IMR-90 (cell line): ENCODE data around the gene DENND6B. TPM values are rescaled to one million over a fixed set of nuclear protein-coding genes. Genes with fewer than 3 reads are reported as not detected.

Source experiments
- ATAC-seq: fragments of 200-7000 bp; cut with Tn5 transposase; 2 replicates; pipeline ENCODE4 v1.9.1; 2020; ENCODE audit warnings: low read depth, mild to moderate bottlenecking, moderate library complexity
- BruUV-seq: library from RNA; stranded (reverse); fragments of 400-500 nt; replicated peaks from 2 replicates; lab custom pipeline; 2021; lab: Mats Ljungman, UMichigan
- CTCF ChIA-PET: fragments of 300-600 bp; formaldehyde crosslinking; extraction: SDS; loops from one replicate; lab custom pipeline; 2021; ENCODE audit warnings: antibody characterized with exemption; lab: Yijun Ruan, JAX
- POLR2A ChIA-PET: fragments of 300-600 bp; sonication (Branson Sonifier 250); formaldehyde crosslinking; loops from one replicate; lab custom pipeline; 2022; ENCODE audit warnings: antibody characterized with exemption; ENCODE audit not compliant: unreplicated experiment; lab: Charles Lee
- DNase-seq: peaks from one replicate; pipeline ENCODE4 v3.0.0; 2013
- H2AFZ ChIP-seq: replicated peaks from 2 replicates; pipeline ENCODE3; 2013; ENCODE audit warnings: low read length, mild to moderate bottlenecking; ENCODE audit not compliant: poor library complexity
- H2AK5ac ChIP-seq: 2 replicates; pipeline ENCODE4 v1.6.1; 2013; ENCODE audit warnings: low read depth, low read length, inconsistent platforms
- H2AK9ac ChIP-seq: replicated peaks from 2 replicates; pipeline ENCODE3; 2013; ENCODE audit warnings: mild to moderate bottlenecking, low read depth, low read length, moderate library complexity; ENCODE audit not compliant: poor library complexity
- H2BK120ac ChIP-seq: 2 replicates; pipeline ENCODE4 v1.6.1; 2013; ENCODE audit warnings: low read depth, low read length, inconsistent platforms
- H2BK15ac ChIP-seq: 3 replicates; pipeline ENCODE4 v1.6.1; 2013; ENCODE audit warnings: low read depth, low read length, inconsistent platforms
- H2BK20ac ChIP-seq: 2 replicates; pipeline ENCODE4 v1.6.1; 2013; ENCODE audit warnings: low read depth, mild to moderate bottlenecking, inconsistent platforms, low read length, moderate library complexity
- H2BK5ac ChIP-seq: 2 replicates; pipeline ENCODE4 v1.6.1; 2013; ENCODE audit warnings: mild to moderate bottlenecking, low read depth, low read length, inconsistent platforms; ENCODE audit not compliant: poor library complexity, severe bottlenecking
- H3K14ac ChIP-seq: replicated peaks from 2 replicates; pipeline ENCODE4 v1.6.1; 2013; ENCODE audit warnings: low read depth, low read length, inconsistent platforms
- H3K18ac ChIP-seq: 2 replicates; pipeline ENCODE4 v1.6.1; 2013; ENCODE audit warnings: low read depth, low read length, control low read depth
- H3K23ac ChIP-seq: 2 replicates; pipeline ENCODE4 v1.6.1; 2013; ENCODE audit warnings: low read depth, low read length, inconsistent platforms
- H3K27ac ChIP-seq: 2 replicates; pipeline ENCODE4 v1.5.1; 2013; ENCODE audit warnings: mild to moderate bottlenecking, control low read depth, low read length; ENCODE audit not compliant: insufficient read depth
- H3K27me3 ChIP-seq: 2 replicates; pipeline ENCODE4 v1.6.1; 2013; ENCODE audit warnings: low read length; ENCODE audit not compliant: control insufficient read depth, insufficient read depth
- H3K36me3 ChIP-seq: 2 replicates; pipeline ENCODE4 v1.6.1; 2013; ENCODE audit warnings: low read length, mixed read lengths; ENCODE audit not compliant: control insufficient read depth, insufficient read depth
- H3K4ac ChIP-seq: 2 replicates; pipeline ENCODE4 v1.6.1; 2013; ENCODE audit warnings: low read depth, low read length, inconsistent platforms
- H3K4me1 ChIP-seq: 2 replicates; pipeline ENCODE4 v1.6.1; 2013; ENCODE audit warnings: low read length, mixed read lengths; ENCODE audit not compliant: control insufficient read depth, insufficient read depth
- H3K4me2 ChIP-seq: 2 replicates; pipeline ENCODE4 v1.6.1; 2013; ENCODE audit warnings: low read depth, mild to moderate bottlenecking, control low read depth, low read length, moderate library complexity
- H3K4me3 ChIP-seq: 2 replicates; pipeline ENCODE4 v1.5.1; 2013; ENCODE audit warnings: low read depth, mild to moderate bottlenecking, control low read depth, low read length, moderate library complexity; ENCODE audit not compliant: insufficient read depth
- H3K56ac ChIP-seq: 2 replicates; pipeline ENCODE4 v1.6.1; 2013; ENCODE audit warnings: low read length, inconsistent platforms; ENCODE audit not compliant: insufficient read depth; ENCODE audit errors: extremely low read depth
- H3K79me1 ChIP-seq, 2 experiments: 2 replicates each; pipeline ENCODE4 v1.6.1; 2013; ENCODE audit warnings: low read length in 2 of 2, inconsistent platforms in 1 of 2, low read depth in 1 of 2
- H3K9ac ChIP-seq: 2 replicates; pipeline ENCODE4 v1.6.1; 2013; ENCODE audit warnings: low read depth, low read length, control low read depth
- H3K9me1 ChIP-seq: 2 replicates; pipeline ENCODE4 v1.6.1; 2013; ENCODE audit warnings: low read length, inconsistent platforms; ENCODE audit not compliant: insufficient read depth
- H3K9me3 ChIP-seq: 2 replicates; pipeline ENCODE4 v1.6.1; 2013; ENCODE audit warnings: low read length; ENCODE audit not compliant: control insufficient read depth, insufficient read depth
- H4K20me1 ChIP-seq: 2 replicates; pipeline ENCODE4 v1.6.1; 2013; ENCODE audit warnings: low read length, inconsistent platforms; ENCODE audit not compliant: insufficient read depth
- H4K5ac ChIP-seq: 2 replicates; pipeline ENCODE4 v1.6.1; 2013; ENCODE audit warnings: mild to moderate bottlenecking, low read depth, low read length, control low read depth
- H4K8ac ChIP-seq, 2 experiments: 2 replicates each; pipeline ENCODE4 v1.6.1; 2013; ENCODE audit warnings: low read depth in 2 of 2, low read length in 2 of 2, control low read depth in 1 of 2, inconsistent platforms in 1 of 2
- H4K91ac ChIP-seq: 2 replicates; pipeline ENCODE4 v1.6.1; 2013; ENCODE audit warnings: low read depth, low read length, inconsistent platforms; ENCODE audit not compliant: insufficient read depth
- CEBPB ChIP-seq: IDR thresholded peaks from 2 replicates; pipeline ENCODE4 v1.6.1; 2012; ENCODE audit warnings: low read depth, low read length, improper control_type of control experiment
- NFE2L2 ChIP-seq: fragments of 150-350 bp; IDR thresholded peaks from 2 replicates; pipeline ENCODE4 v1.6.1; 2016; ENCODE audit warnings: low read depth, mild to moderate bottlenecking, low read length
- RFX5 ChIP-seq: IDR thresholded peaks from 2 replicates; pipeline ENCODE4 v1.8.0; 2012; ENCODE audit warnings: low read depth, mild to moderate bottlenecking, low read length, moderate library complexity
- USF2 ChIP-seq: fragments of 150-350 bp; IDR thresholded peaks from 2 replicates; pipeline ENCODE4 v1.6.1; 2017; ENCODE audit warnings: mild to moderate bottlenecking, antibody characterized with exemption, low read length, low read depth
- WGBS, 2 experiments: methylation state at CpG; one replicate each; pipeline versions ENCODE4 v1.1.5 to v1.1.7; 2013; ENCODE audit warnings: missing lambda C conversion rate in 2 of 2; ENCODE audit not compliant: insufficient read length in 1 of 2; ENCODE audit errors: extremely low coverage in 2 of 2; 5-methylcytosine and 5-hydroxymethylcytosine counted together
- dilution Hi-C: fragments of 300-500 bp; cut with HindIII; formaldehyde crosslinking; loops from one replicate; pipeline ENCODE4 v1.14.3; 2018; ENCODE audit warnings: low sequenced_read_pairs; ENCODE audit not compliant: unreplicated experiment
- in situ Hi-C: fragments of 300-500 bp; cut with MboI; formaldehyde crosslinking; loops from 3 replicates; pipeline ENCODE4 v1.14.3; 2019; ENCODE audit warnings: low sequenced_read_pairs, inconsistent platforms, mixed read lengths
- intact Hi-C: fragments of 100-400 bp; cut with micrococcal nuclease; formaldehyde crosslinking; loops from 2 replicates; pipeline ENCODE4 v1.10.0; 2022
- polyA plus RNA-seq, 3 experiments: library from polyadenylated mRNA; depleted of rRNA; stranded (reverse); fragments of >200 nt; gene quantifications; 2 replicates each; pipeline ENCODE4 v1.2.3, GENCODE V29; 2012; ENCODE audit warnings: low replicate concordance in 1 of 3
- total RNA-seq: library from RNA; depleted of rRNA; stranded (reverse); fragments of >200 nt; gene quantifications from 2 replicates; pipeline ENCODE4 v1.2.3, GENCODE V29; 2012

DENND6B gene
- total and polyA plus RNA-seq, 2 of the 4 experiments (the other 2 are of a cell fraction), result 0.36 to 4.9 TPM

DNA sequence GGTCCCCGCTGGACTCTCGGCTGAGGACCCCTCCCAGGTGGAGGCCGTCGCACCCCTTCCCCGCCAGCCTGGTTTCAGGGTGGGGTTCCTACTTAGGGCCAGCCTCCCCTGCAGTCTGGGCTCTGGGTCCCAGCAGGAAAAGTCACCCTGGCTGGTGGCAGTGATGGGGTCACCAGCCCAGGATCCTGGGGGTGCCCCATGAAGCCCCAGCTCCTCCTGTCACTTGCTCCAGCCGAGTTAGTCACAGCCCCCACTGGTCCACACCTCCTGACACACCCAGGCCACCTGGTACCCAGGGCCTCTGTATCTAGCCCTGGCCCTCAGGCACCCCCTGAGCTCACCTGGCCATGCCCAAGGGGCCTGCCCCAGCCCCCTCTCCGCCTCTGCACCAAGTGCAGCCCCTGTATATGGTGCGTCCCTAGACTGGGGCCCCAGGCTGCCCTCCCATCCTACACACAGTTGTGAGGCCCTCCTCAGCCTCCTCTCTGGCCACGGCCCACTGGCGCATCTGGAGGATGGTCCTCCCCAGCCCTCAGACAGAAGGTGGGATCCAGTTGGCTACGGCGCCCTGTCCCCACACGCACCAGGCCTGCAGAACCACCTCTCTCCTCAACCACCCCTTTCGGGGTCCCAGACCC lies 26.1 kb downstream of the DENND6B start:
- Histone ChIP-seq H3K18ac (no peak overlapping the region), H3K14ac (no peak overlapping the region), H3K36me3 (peaks cover 24% of the 10 kb centered on the region; the same call in 1 of the 2 replicates), H3K4me3 (no peak overlapping the region), H3K23ac (no peak overlapping the region), H3K9me1 (peaks cover 16% of the 10 kb centered on the region), H3K4me2 (no peak overlapping the region; the same call in 1 of the 2 replicates), H3K56ac (no peak overlapping the region), H2BK120ac (no peak overlapping the region), H2AK5ac (no peak overlapping the region), H3K27ac (no peak overlapping the region), H2AK9ac (peak overlapping the region; percentile 42), H3K4me1 (peaks cover 75% of the 10 kb centered on the region), H3K9me3 (no peaks in the 10 kb centered on the region), H4K8ac (no peak overlapping the region), H3K4ac (0 out of 2 replicates have a peak overlapping the region, but pooled peaks have one; percentile 6), H4K91ac (no peak overlapping the region), H2AFZ (no peak overlapping the region), H4K20me1 (peaks cover 94% of the 10 kb centered on the region), H2BK15ac (no peak overlapping the region), H4K5ac (no peak overlapping the region), H2BK5ac (no peak overlapping the region), H3K9ac (no peak overlapping the region), H2BK20ac (no peak overlapping the region), H3K79me1 (peaks cover 0 to 48% of the 10 kb centered on the region in 2 experiments; a peak in 2 of 4 replicates), H3K27me3 (no peaks in the 10 kb centered on the region)
- intact Hi-C loops (no loop called here), dilution Hi-C loops (no loop called here), in situ Hi-C loops (no loop called here)
- ATAC-seq (no peak), DNase-seq (no peak)
- CTCF ChIA-PET, result no interaction called here
- POLR2A ChIA-PET, result no interaction called here
- WGBS, 2 experiments, result 79% methylated on average over 4 of the region's 14 CpGs; no CpG with 5 or more reads in 1 of the 2 experiments
- TF ChIP-seq CEBPB (no peak), USF2 (no peak), RFX5 (no peak), NFE2L2 (no peak)
- BruUV-seq, result no TSS peak
